GM12873 (cell line): Measurements from ENCODE around the gene SLC18A2.

Experiments used
- TF ChIP-seq, protein P1 (sequence below): IDR thresholded peaks from 2 replicates; pipeline ENCODE4 v1.5.1; 2012; ENCODE audit warnings: low read depth, mild to moderate bottlenecking, moderate library complexity, low read length, control low read depth; ENCODE audit not compliant: insufficient read depth; ENCODE audit errors: missing control alignments

SLC18A2 gene

DNA sequence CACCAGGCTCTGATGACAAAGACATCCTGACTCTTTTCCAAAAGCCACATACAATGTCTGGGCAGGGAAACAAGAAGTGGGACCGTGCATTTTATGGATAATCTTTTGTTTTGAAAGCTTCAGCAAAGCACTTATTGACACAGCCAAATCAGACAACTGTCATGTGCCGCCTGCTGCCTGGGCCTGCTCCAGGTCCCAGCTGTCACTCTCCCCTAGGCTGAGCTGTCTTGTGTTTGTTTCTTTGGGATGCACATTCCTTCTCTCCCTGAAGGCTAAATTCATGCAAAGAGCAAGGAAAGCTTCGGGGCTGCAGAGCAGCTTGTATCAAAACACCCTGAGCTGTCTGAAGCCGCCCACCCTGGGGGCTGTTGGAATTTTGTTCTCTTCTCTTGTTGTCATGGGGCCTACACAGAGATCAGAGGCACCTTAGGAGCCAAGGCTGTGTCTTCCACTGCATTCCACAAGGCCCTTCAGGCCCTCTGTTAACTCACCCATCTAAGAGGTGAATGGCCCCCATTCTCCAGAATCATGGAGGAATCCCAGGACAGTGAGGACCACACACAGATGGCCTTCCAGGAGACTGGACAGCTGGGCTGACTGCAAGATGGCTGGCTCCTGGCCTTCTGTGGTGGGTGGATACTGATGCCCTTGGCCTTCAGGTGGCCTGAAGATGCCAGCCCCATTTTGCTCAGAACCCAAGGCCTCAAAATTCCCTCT, 17.8 kb upstream of the SLC18A2 start:
- TF ChIP-seq, protein P1, sequence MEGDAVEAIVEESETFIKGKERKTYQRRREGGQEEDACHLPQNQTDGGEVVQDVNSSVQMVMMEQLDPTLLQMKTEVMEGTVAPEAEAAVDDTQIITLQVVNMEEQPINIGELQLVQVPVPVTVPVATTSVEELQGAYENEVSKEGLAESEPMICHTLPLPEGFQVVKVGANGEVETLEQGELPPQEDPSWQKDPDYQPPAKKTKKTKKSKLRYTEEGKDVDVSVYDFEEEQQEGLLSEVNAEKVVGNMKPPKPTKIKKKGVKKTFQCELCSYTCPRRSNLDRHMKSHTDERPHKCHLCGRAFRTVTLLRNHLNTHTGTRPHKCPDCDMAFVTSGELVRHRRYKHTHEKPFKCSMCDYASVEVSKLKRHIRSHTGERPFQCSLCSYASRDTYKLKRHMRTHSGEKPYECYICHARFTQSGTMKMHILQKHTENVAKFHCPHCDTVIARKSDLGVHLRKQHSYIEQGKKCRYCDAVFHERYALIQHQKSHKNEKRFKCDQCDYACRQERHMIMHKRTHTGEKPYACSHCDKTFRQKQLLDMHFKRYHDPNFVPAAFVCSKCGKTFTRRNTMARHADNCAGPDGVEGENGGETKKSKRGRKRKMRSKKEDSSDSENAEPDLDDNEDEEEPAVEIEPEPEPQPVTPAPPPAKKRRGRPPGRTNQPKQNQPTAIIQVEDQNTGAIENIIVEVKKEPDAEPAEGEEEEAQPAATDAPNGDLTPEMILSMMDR = no peak

DNA sequence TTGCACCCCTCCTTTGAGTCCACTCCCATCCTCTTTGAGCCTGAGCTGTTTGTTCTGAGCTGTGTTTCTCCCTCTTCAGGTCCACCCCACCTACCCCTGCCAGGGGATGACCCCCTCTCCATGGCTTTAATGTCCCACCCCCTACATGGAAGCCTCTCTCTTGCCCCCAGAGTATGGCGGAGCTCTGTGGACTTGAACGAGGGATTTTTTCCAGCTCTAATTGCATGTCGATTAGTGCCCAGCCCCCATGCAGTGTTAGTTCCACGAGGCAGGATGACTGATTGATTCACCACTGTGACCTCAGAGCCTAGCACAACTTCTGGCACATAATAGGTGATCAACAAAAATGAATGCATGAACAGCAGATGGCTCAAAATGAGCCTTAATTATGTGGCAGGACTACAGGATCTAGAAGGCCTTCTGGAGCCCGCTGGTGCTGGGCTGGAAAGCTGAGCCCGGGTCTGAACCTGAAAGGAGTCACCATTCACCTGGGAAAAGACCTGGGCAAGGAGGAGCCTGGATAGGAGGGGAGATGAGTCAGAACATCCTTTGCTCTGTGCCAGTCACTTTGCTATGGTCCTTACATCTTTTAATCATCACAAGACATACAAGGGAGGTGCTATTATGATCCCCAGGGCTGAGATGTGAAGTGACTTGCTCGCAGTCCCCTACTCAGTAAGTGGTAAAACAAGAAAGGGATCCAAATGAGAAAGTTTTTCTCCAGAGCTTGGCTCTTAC, 17.1 kb upstream of the SLC18A2 start:
- TF ChIP-seq, protein P1 = no peak

DNA sequence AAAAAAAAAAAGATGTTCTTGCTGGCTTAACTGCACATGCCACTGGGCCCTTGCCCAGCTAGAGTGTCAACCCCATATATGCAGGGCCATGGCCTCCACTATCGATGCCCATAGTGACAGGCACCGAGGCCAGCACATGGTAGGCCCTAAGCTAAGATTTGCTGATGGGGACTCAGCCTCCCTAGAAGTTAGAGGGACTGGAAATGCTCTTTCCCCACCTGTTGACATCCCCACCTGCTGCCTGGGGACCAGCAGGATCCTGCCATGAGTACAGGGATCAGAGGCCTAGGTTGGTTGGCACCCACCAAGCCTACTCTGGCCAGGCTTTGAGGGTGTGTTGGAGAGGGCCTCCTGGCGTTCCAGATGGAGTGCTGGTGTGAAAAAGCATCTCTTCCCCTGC, 16.0 kb upstream of the SLC18A2 start:
- TF ChIP-seq, protein P1 = no peak

DNA sequence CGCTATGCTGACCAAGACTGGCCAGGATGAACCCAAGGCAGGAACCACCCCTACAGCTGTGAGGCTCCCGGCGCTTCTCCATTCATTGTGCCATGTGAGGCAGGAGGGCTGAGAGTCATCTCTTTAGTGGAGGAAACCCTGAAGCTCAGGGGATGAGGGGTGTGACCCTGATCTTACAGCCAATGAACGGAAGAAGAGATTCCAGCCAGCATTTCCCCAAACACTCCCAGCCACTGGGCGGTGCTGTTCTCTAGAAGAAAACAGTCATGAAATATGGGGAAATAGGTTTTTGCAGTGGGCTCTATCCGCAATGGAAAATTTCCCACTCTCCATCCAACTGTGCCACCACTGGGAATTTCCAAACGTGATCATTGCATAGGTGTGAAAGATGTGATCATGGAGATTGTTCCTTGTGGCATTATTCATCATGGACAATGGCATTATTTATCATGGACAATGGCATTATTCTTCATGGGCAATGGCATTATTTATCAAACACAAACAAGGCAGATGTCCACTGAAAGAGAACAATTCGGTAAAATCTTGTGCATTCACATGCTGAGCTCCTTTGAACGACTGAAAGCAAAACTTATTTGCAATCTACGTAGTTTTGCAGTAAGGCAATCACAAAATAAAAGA, 14.0 kb upstream of the SLC18A2 start:
- TF ChIP-seq, protein P1 = peak; percentile 66

DNA sequence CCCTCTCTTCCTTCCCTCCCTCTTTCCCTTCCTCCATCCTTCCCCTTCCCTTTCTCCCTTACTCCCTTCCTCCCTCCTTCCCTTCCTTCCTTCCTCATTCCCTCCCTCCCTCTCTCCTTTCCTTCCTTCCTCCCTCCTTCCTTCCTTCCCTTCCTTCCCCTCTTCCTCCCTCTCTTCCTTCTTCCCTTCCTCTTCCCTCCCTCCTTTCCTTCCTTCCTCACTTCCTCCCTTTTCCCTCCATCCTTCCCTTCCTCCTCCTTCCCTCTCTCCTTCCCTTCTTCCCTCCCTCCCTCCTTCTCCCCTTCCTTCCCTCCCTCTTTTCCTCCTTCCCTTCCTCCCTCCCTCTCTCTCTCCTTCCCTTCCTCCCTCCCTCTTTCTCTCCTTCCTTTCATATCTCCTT, 12.7 kb upstream of the SLC18A2 start:
- TF ChIP-seq, protein P1 = no peak

DNA sequence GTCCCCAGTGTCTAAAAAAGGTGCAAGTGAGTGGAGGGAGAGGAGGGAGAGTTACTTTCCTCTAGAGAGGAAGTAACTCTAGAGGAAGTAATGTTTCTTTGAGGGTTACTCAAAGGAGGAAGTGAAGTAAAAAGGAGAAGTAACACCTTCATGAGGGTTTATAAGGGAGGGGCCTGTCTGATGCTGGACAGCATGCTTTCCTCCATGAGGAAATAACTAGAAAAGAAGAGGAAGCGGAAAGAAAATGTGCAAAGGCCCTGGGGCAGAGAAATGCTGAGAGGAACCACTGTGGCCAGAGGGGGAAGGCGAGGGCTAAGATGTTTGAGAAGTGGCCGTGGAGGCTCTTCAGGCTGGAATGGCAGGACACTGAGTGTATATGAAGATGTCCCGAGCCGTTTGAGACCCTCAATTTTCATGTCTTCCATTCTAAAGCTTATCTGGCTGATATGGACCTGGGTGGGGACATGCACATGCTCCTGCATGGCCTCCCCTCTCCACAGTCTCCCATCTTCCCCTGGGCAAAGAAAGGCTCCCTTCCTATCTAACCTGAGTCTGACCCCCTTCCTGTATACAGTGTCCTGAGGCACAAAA, 3.4 kb upstream of the SLC18A2 start:
- TF ChIP-seq, protein P1 = no peak

DNA sequence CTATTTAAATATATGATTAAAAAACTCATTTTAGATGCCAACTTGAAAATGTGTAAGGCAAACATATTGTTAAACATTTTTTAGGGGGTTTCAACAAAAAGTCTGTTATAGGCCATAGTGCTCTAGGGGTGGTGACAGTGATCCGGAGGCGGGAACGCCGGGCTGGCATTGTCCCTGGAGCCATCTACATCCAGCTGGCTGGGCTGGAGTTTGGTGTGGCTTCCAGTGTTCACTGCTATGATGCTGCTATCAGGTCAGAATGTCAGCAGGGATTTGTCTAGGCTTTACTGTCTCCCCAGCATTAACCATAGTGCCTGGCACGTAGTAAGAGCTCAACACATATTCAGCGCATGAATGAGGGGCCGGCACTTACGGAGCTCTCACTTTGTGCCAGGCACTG, 1.9 kb upstream of the SLC18A2 start:
- TF ChIP-seq, protein P1 = no peak
